NCI-H187 (cell line): Measurements from ENCODE around the gene HOXD10.

Experiments used
- DNase-seq, 2 experiments: peaks; one replicate each; lab custom pipeline; 2025; lab: John Stamatoyannopoulos, UW

Gene HOXD10

GRCh38 chr2:176123411-176124109 lies 7.0 kb downstream of the HOXD10 start:
- no peak for DNase-seq

- DNase-seq: no peak
Observed at GRCh38 chr2:176124110-176124946, 7.8 kb downstream of the HOXD10 start.

- no peak for DNase-seq
Observed at GRCh38 chr2:176124947-176125771, 8.6 kb downstream of the HOXD10 start.

- no peak for DNase-seq
Observed at GRCh38 chr2:176125772-176126054, 9.1 kb downstream of the HOXD10 start.

- peak in 1 of 2 experiments; percentile 28 for DNase-seq
Observed at GRCh38 chr2:176126929-176127773, 10.6 kb downstream of the HOXD10 start.

- DNase-seq: no peak
Observed at GRCh38 chr2:176127774-176128072, 11.1 kb downstream of the HOXD10 start.

GRCh38 chr2:176128172-176128981 lies 11.8 kb downstream of the HOXD10 start:
- no peak for DNase-seq

GRCh38 chr2:176128982-176129796 lies 12.6 kb downstream of the HOXD10 start, which contains the start of gene HOXD8:
Gene HOXD8, plus strand, starts transcription at chr2:176129705. Its CDS starts 662 bp downstream, at chr2:176130367.
- peak; percentile 35 to 48 for DNase-seq

- no peak for DNase-seq
Observed at GRCh38 chr2:176129813-176130146, 13.2 kb downstream of the HOXD10 start.

GRCh38 chr2:176130147-176130956 lies 13.8 kb downstream of the HOXD10 start:
- peak in 1 of 2 experiments; percentile 15 for DNase-seq

GRCh38 chr2:176130957-176131847 lies 14.6 kb downstream of the HOXD10 start:
- DNase-seq: no peak

GRCh38 chr2:176131848-176132158 lies 15.2 kb downstream of the HOXD10 start:
- DNase-seq: no peak

GRCh38 chr2:176132205-176133171 lies 15.9 kb downstream of the HOXD10 start:
- DNase-seq: no peak

GRCh38 chr2:176133389-176133788 lies 16.8 kb downstream of the HOXD10 start:
- DNase-seq: no peak

- no peak for DNase-seq
Observed at GRCh38 chr2:176134035-176134434, 17.5 kb downstream of the HOXD10 start.

GRCh38 chr2:176135035-176135440 lies 18.5 kb downstream of the HOXD10 start:
- no peak for DNase-seq
